ENCODE measurements around the gene NLRC5. TPM values are rescaled to one million over a fixed set of nuclear protein-coding genes. Genes with fewer than 3 reads are reported as not detected.
"Not testable (repeated sequence)": the region's sequence is repeated elsewhere in the genome, so short reads cannot be mapped to it uniquely, and the experiment has no call there.

NLRC5 gene
- total RNA-seq, 1 donor from 2014 or later, result 29.9 TPM

- no peak overlapping the region for H3K27ac Mint-ChIP-seq (ENCODE audit: unreplicated experiment)
- Histone ChIP-seq H3K9ac (ENCODE audit: low read length) (no peak overlapping the region), H2AFZ (ENCODE audit: low read depth, low read length) (no peak overlapping the region), H3K27me3 (ENCODE audit: insufficient read depth, low read length) (no peaks in the 10 kb centered on the region), H4K20me1 (ENCODE audit: insufficient read depth, low read length) (no peaks in the 10 kb centered on the region), H3K36me3 (ENCODE audit: insufficient read depth, low read length) (no peaks in the 10 kb centered on the region), H3K27ac (ENCODE audit: low read depth, low read length) (no peak overlapping the region), H3K4me1 (ENCODE audit: insufficient read depth, low read length) (peaks cover 5% of the 10 kb centered on the region), H3K4me2 (ENCODE audit: low read length) (no peak overlapping the region), H3K9me3 (ENCODE audit: insufficient read depth, low read depth, low read length) (no peaks in the 10 kb centered on the region), H3K4me3 (ENCODE audit: insufficient read depth, low read depth, low read length) (no peak overlapping the region), H3K79me2 (ENCODE audit: insufficient read depth, low read length) (no peaks in the 10 kb centered on the region)
- TF ChIP-seq EZH2 (IDR thresholded peaks at IDR 0.05; ENCODE audit: insufficient read depth, low read length), result no peak
- no peak for TF ChIP-seq CTCF (IDR thresholded peaks at IDR 0.05; ENCODE audit: insufficient read depth, low read depth, low read length)
- no peak overlapping the region for H3K4me3 Mint-ChIP-seq (ENCODE audit: unreplicated experiment)
- FAIRE-seq, result no peak
- H3K36me3 Mint-ChIP-seq (ENCODE audit: low read depth, unreplicated experiment), result peaks cover 14% of the 10 kb centered on the region
- DNase-seq (ENCODE audit: low read depth), result no peak
- H3K4me1 Mint-ChIP-seq (ENCODE audit: low read depth, unreplicated experiment), result peaks cover 6% of the 10 kb centered on the region
- peaks cover 18% of the 10 kb centered on the region for H3K27me3 Mint-ChIP-seq (ENCODE audit: low read depth, unreplicated experiment)
- peaks cover 1% of the 10 kb centered on the region for H3K9me3 Mint-ChIP-seq (ENCODE audit: unreplicated experiment)
These were observed 79.7 kb downstream of the NLRC5 start for GRCh38 chr16:57069053-57069452.

- FAIRE-seq (no peak), DNase-seq (ENCODE audit: low read depth) (no peak)
- H3K9ac ChIP-seq (ENCODE audit: low read length), result no peak overlapping the region
- H3K27me3 ChIP-seq (ENCODE audit: insufficient read depth, low read length), result no peaks in the 10 kb centered on the region
- no peaks in the 10 kb centered on the region for H3K9me3 ChIP-seq (ENCODE audit: insufficient read depth, low read depth, low read length)
- Mint-ChIP-seq H3K27ac (ENCODE audit: unreplicated experiment) (no peak overlapping the region), H3K4me1 (ENCODE audit: low read depth, unreplicated experiment) (peaks cover 6% of the 10 kb centered on the region), H3K27me3 (ENCODE audit: low read depth, unreplicated experiment) (peaks cover 18% of the 10 kb centered on the region), H3K36me3 (ENCODE audit: low read depth, unreplicated experiment) (peaks cover 14% of the 10 kb centered on the region), H3K4me3 (ENCODE audit: unreplicated experiment) (no peak overlapping the region), H3K9me3 (ENCODE audit: unreplicated experiment) (peaks cover 1% of the 10 kb centered on the region)
- no peak overlapping the region for H2AFZ ChIP-seq (ENCODE audit: low read depth, low read length)
- no peaks in the 10 kb centered on the region for H4K20me1 ChIP-seq (ENCODE audit: insufficient read depth, low read length)
- peaks cover 5% of the 10 kb centered on the region for H3K4me1 ChIP-seq (ENCODE audit: insufficient read depth, low read length)
- no peak overlapping the region for H3K4me3 ChIP-seq (ENCODE audit: insufficient read depth, low read depth, low read length)
- TF ChIP-seq EZH2 (IDR thresholded peaks at IDR 0.05; ENCODE audit: insufficient read depth, low read length) (no peak), CTCF (IDR thresholded peaks at IDR 0.05; ENCODE audit: insufficient read depth, low read depth, low read length) (no peak)
- H3K4me2 ChIP-seq (ENCODE audit: low read length), result no peak overlapping the region
- no peaks in the 10 kb centered on the region for H3K36me3 ChIP-seq (ENCODE audit: insufficient read depth, low read length)
- H3K79me2 ChIP-seq (ENCODE audit: insufficient read depth, low read length), result no peaks in the 10 kb centered on the region
- no peak overlapping the region for H3K27ac ChIP-seq (ENCODE audit: low read depth, low read length)
These were observed 80.4 kb downstream of the NLRC5 start for GRCh38 chr16:57069635-57070370.

DNA sequence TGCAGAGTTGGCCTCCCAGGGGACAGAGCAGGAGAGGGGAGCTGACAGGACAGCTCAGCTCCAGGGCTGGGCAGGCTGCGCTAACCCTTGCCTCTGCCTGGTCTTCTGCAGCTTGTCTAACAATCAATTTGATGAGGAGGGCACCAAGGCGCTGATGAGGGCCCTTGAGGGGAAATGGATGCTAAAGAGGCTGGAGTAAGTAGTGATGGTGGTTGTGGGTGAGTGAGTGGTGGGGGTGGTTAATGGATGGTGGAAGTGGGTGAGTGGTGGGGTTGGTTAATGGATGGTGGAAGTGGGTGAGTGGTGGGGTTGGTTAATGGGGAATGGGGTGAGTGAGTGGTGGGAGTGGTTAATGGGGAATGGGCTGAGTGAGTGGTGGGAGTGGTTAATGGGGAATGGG lies 81.1 kb downstream of the NLRC5 start:
- H3K4me3 ChIP-seq (ENCODE audit: insufficient read depth, low read depth, low read length), result no peak overlapping the region
- H3K36me3 Mint-ChIP-seq (ENCODE audit: low read depth, unreplicated experiment), result peaks cover 14% of the 10 kb centered on the region
- no peak for TF ChIP-seq EZH2 (IDR thresholded peaks at IDR 0.05; ENCODE audit: insufficient read depth, low read length)
- TF ChIP-seq CTCF (IDR thresholded peaks at IDR 0.05; ENCODE audit: insufficient read depth, low read depth, low read length), result no peak
- H3K27me3 Mint-ChIP-seq (ENCODE audit: low read depth, unreplicated experiment), result peaks cover 18% of the 10 kb centered on the region
- H3K4me1 ChIP-seq (ENCODE audit: insufficient read depth, low read length), result peaks cover 5% of the 10 kb centered on the region
- no peaks in the 10 kb centered on the region for H3K79me2 ChIP-seq (ENCODE audit: insufficient read depth, low read length)
- no peak overlapping the region for H3K9ac ChIP-seq (ENCODE audit: low read length)
- peaks cover 1% of the 10 kb centered on the region for H3K9me3 Mint-ChIP-seq (ENCODE audit: unreplicated experiment)
- no peaks in the 10 kb centered on the region for H3K9me3 ChIP-seq (ENCODE audit: insufficient read depth, low read depth, low read length)
- peaks cover 6% of the 10 kb centered on the region for H3K4me1 Mint-ChIP-seq (ENCODE audit: low read depth, unreplicated experiment)
- H2AFZ ChIP-seq (ENCODE audit: low read depth, low read length), result no peak overlapping the region
- no peak overlapping the region for H3K27ac ChIP-seq (ENCODE audit: low read depth, low read length)
- no peak overlapping the region for H3K4me3 Mint-ChIP-seq (ENCODE audit: unreplicated experiment)
- H3K27ac Mint-ChIP-seq (ENCODE audit: unreplicated experiment), result no peak overlapping the region
- H3K4me2 ChIP-seq (ENCODE audit: low read length), result no peak overlapping the region
- no peaks in the 10 kb centered on the region for H3K36me3 ChIP-seq (ENCODE audit: insufficient read depth, low read length)
- no peak for FAIRE-seq
- no peaks in the 10 kb centered on the region for H4K20me1 ChIP-seq (ENCODE audit: insufficient read depth, low read length)
- no peak for DNase-seq (ENCODE audit: low read depth)
- H3K27me3 ChIP-seq (ENCODE audit: insufficient read depth, low read length), result no peaks in the 10 kb centered on the region

DNA sequence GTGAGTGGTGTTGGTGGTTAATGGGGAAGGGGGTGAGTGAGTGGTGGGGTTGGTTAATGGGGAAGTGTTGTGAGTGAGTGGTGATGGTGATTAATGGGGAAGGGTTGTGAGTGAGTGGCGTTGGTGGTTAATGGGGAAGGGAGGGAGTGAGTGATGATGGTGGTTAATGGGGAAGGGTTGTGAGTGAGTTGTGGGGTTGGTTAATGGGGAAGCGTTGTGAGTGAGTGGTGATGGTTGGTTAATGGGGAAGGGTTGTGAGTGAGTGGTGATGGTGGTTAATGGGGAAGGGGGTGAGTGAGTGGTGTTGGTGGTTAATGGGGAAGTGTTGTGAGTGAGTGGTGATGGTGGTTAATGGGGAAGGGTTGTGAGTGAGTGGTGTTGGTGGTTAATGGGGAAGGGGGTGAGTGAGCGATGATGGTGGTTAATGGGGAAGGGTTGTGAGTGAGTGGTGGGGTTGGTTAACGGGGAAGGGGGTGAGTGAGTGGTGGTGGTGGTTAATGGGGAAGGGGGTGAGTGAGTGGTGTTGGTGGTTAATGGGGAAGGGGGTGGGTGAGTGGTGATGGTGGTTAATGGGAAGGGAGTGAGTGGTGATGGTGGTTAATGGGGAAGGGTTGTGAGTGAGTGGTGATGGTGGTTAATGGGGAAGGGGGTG lies 81.8 kb downstream of the NLRC5 start:
- not testable (repeated sequence) for FAIRE-seq; H3K9me3 Mint-ChIP-seq (ENCODE audit: unreplicated experiment); H3K27ac Mint-ChIP-seq (ENCODE audit: unreplicated experiment)

More for the DNA sequence above, 81.8 kb downstream of the NLRC5 start:
- Mint-ChIP-seq H3K27me3 (ENCODE audit: low read depth, unreplicated experiment) (peaks cover 18% of the 10 kb centered on the region), H3K36me3 (ENCODE audit: low read depth, unreplicated experiment) (peaks cover 13% of the 10 kb centered on the region)
- not testable (repeated sequence) for DNase-seq (ENCODE audit: low read depth); H3K27ac ChIP-seq (ENCODE audit: low read depth, low read length); H3K27me3 ChIP-seq (ENCODE audit: insufficient read depth, low read length); H4K20me1 ChIP-seq (ENCODE audit: insufficient read depth, low read length); H3K4me1 ChIP-seq (ENCODE audit: insufficient read depth, low read length); H3K4me3 Mint-ChIP-seq (ENCODE audit: unreplicated experiment); H3K79me2 ChIP-seq (ENCODE audit: insufficient read depth, low read length); H3K9me3 ChIP-seq (ENCODE audit: insufficient read depth, low read depth, low read length); H3K4me2 ChIP-seq (ENCODE audit: low read length); H3K36me3 ChIP-seq (ENCODE audit: insufficient read depth, low read length); H3K4me1 Mint-ChIP-seq (ENCODE audit: low read depth, unreplicated experiment); H3K9ac ChIP-seq (ENCODE audit: low read length); H3K4me3 ChIP-seq (ENCODE audit: insufficient read depth, low read depth, low read length); H2AFZ ChIP-seq (ENCODE audit: low read depth, low read length)
